ENCODE results near the gene CBX7. TPM values are rescaled to one million over a fixed set of nuclear protein-coding genes. Genes with fewer than 3 reads are reported as not detected.

Gene CBX7
- total and polyA plus RNA-seq, 2 experiments from 2014 or later = 2.6 to 11.5 TPM

DNA sequence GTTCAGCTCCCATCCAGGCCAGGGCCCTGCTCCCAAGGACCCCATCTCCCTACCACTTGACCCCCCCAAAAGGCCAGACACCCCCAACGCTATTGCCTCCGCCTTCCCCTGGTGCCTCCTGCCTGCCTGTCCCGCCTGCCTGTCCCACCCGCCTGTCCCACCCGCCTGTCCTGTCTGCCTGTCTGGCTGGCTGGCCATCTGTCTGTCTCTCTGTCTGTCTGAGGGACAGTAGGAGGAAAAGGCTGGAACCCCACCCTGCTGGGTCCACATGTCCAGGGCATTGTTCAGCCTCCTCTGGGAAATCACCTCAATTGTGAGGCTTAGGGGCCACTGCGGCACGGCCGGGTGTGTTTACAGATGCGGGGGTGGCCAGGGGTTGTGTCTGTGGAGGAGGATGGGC lies 25.3 kb upstream of the CBX7 start:
- DNase-seq (ENCODE audit: low spot score) (no peak), ATAC-seq (no peak)
- Histone ChIP-seq H3K9me2 (ENCODE audit: insufficient read depth) (no peaks in the 10 kb centered on the region), H4K20me1 (replicated peaks; ENCODE audit: insufficient read depth) (no peaks in the 10 kb centered on the region), H3K4me3 (no peak overlapping the region), H3K4me1 (ENCODE audit: insufficient read depth) (peaks cover 45% of the 10 kb centered on the region), H3K27ac (ENCODE audit: low read depth) (no peak overlapping the region), H3K27me3 (ENCODE audit: insufficient read depth) (no peaks in the 10 kb centered on the region), H3K36me3 (ENCODE audit: insufficient read depth) (no peaks in the 10 kb centered on the region), H3K4me2 (no peak overlapping the region), H2AFZ (no peak overlapping the region), H3K79me2 (replicated peaks; ENCODE audit: insufficient read depth) (no peaks in the 10 kb centered on the region), H3F3A (replicated peaks; ENCODE audit: low read depth) (peaks cover 17% of the 10 kb centered on the region)
- H3K4me1 Mint-ChIP-seq = peaks cover 72% of the 10 kb centered on the region
- TF ChIP-seq ZNF114 (CRISPR knock-in tag; IDR thresholded peaks at IDR 0.05) (no peak), NANOG (IDR thresholded peaks at IDR 0.05; ENCODE audit: borderline replicate concordance) (no peak), JUNB (IDR thresholded peaks at IDR 0.05; ENCODE audit: unreplicated experiment) (no peak), EZH2 (IDR thresholded peaks at IDR 0.05; ENCODE audit: low read depth, unreplicated experiment) (no peak), STAT1 (IDR thresholded peaks at IDR 0.05; ENCODE audit: unreplicated experiment) (no peak), ZNF331 (CRISPR knock-in tag; IDR thresholded peaks at IDR 0.05; ENCODE audit: low read depth) (no peak), POLR2AphosphoS5 (IDR thresholded peaks at IDR 0.05; ENCODE audit: low read depth) (no peak), EZH2phosphoT487 (IDR thresholded peaks at IDR 0.05; ENCODE audit: unreplicated experiment) (no peak), CREB1 (CRISPR knock-in tag; IDR thresholded peaks at IDR 0.05; ENCODE audit: low read depth) (no peak), ETS1 (IDR thresholded peaks at IDR 0.05) (no peak)
- TF ChIP-seq, protein P1, sequence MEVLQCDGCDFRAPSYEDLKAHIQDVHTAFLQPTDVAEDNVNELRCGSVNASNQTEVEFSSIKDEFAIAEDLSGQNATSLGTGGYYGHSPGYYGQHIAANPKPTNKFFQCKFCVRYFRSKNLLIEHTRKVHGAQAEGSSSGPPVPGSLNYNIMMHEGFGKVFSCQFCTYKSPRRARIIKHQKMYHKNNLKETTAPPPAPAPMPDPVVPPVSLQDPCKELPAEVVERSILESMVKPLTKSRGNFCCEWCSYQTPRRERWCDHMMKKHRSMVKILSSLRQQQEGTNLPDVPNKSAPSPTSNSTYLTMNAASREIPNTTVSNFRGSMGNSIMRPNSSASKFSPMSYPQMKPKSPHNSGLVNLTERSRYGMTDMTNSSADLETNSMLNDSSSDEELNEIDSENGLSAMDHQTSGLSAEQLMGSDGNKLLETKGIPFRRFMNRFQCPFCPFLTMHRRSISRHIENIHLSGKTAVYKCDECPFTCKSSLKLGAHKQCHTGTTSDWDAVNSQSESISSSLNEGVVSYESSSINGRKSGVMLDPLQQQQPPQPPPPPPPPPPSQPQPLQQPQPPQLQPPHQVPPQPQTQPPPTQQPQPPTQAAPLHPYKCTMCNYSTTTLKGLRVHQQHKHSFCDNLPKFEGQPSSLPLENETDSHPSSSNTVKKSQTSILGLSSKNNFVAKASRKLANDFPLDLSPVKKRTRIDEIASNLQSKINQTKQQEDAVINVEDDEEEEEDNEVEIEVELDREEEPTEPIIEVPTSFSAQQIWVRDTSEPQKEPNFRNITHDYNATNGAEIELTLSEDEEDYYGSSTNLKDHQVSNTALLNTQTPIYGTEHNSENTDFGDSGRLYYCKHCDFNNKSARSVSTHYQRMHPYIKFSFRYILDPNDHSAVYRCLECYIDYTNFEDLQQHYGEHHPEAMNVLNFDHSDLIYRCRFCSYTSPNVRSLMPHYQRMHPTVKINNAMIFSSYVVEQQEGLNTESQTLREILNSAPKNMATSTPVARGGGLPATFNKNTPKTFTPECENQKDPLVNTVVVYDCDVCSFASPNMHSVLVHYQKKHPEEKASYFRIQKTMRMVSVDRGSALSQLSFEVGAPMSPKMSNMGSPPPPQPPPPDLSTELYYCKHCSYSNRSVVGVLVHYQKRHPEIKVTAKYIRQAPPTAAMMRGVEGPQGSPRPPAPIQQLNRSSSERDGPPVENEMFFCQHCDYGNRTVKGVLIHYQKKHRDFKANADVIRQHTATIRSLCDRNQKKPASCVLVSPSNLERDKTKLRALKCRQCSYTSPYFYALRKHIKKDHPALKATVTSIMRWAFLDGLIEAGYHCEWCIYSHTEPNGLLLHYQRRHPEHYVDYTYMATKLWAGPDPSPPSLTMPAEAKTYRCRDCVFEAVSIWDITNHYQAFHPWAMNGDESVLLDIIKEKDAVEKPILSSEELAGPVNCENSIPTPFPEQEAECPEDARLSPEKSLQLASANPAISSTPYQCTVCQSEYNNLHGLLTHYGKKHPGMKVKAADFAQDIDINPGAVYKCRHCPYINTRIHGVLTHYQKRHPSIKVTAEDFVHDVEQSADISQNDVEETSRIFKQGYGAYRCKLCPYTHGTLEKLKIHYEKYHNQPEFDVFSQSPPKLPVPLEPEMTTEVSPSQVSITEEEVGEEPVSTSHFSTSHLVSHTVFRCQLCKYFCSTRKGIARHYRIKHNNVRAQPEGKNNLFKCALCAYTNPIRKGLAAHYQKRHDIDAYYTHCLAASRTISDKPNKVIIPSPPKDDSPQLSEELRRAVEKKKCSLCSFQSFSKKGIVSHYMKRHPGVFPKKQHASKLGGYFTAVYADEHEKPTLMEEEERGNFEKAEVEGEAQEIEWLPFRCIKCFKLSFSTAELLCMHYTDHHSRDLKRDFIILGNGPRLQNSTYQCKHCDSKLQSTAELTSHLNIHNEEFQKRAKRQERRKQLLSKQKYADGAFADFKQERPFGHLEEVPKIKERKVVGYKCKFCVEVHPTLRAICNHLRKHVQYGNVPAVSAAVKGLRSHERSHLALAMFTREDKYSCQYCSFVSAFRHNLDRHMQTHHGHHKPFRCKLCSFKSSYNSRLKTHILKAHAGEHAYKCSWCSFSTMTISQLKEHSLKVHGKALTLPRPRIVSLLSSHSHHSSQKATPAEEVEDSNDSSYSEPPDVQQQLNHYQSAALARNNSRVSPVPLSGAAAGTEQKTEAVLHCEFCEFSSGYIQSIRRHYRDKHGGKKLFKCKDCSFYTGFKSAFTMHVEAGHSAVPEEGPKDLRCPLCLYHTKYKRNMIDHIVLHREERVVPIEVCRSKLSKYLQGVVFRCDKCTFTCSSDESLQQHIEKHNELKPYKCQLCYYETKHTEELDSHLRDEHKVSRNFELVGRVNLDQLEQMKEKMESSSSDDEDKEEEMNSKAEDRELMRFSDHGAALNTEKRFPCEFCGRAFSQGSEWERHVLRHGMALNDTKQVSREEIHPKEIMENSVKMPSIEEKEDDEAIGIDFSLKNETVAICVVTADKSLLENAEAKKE (CRISPR knock-in tag; IDR thresholded peaks at IDR 0.05) = no peak
- TF ChIP-seq, protein P2, sequence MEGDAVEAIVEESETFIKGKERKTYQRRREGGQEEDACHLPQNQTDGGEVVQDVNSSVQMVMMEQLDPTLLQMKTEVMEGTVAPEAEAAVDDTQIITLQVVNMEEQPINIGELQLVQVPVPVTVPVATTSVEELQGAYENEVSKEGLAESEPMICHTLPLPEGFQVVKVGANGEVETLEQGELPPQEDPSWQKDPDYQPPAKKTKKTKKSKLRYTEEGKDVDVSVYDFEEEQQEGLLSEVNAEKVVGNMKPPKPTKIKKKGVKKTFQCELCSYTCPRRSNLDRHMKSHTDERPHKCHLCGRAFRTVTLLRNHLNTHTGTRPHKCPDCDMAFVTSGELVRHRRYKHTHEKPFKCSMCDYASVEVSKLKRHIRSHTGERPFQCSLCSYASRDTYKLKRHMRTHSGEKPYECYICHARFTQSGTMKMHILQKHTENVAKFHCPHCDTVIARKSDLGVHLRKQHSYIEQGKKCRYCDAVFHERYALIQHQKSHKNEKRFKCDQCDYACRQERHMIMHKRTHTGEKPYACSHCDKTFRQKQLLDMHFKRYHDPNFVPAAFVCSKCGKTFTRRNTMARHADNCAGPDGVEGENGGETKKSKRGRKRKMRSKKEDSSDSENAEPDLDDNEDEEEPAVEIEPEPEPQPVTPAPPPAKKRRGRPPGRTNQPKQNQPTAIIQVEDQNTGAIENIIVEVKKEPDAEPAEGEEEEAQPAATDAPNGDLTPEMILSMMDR (conservative IDR thresholded peaks at IDR 0.05; ENCODE audit: low read depth in 2 of 2) = no peak
- TF ChIP-seq, protein P3, sequence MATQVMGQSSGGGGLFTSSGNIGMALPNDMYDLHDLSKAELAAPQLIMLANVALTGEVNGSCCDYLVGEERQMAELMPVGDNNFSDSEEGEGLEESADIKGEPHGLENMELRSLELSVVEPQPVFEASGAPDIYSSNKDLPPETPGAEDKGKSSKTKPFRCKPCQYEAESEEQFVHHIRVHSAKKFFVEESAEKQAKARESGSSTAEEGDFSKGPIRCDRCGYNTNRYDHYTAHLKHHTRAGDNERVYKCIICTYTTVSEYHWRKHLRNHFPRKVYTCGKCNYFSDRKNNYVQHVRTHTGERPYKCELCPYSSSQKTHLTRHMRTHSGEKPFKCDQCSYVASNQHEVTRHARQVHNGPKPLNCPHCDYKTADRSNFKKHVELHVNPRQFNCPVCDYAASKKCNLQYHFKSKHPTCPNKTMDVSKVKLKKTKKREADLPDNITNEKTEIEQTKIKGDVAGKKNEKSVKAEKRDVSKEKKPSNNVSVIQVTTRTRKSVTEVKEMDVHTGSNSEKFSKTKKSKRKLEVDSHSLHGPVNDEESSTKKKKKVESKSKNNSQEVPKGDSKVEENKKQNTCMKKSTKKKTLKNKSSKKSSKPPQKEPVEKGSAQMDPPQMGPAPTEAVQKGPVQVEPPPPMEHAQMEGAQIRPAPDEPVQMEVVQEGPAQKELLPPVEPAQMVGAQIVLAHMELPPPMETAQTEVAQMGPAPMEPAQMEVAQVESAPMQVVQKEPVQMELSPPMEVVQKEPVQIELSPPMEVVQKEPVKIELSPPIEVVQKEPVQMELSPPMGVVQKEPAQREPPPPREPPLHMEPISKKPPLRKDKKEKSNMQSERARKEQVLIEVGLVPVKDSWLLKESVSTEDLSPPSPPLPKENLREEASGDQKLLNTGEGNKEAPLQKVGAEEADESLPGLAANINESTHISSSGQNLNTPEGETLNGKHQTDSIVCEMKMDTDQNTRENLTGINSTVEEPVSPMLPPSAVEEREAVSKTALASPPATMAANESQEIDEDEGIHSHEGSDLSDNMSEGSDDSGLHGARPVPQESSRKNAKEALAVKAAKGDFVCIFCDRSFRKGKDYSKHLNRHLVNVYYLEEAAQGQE (IDR thresholded peaks at IDR 0.05; ENCODE audit: unreplicated experiment) = no peak
- peaks cover 2% of the 10 kb centered on the region; the same call in 1 of the 3 replicates for H3K36me3 Mint-ChIP-seq (ENCODE audit: low read depth)
- H3K27me3 Mint-ChIP-seq (ENCODE audit: insufficient read depth, low read depth, poor library complexity) = peaks cover 25% of the 10 kb centered on the region
- no peak overlapping the region for H3K4me3 Mint-ChIP-seq
- H3K27ac Mint-ChIP-seq = peak overlapping the region; percentile 75; the same call in 1 of the 2 replicates
- H3K9me3 Mint-ChIP-seq = peaks cover 5% of the 10 kb centered on the region; the same call in 2 of the 3 replicates

Data from GM23338 (cell line).